Right ventricle myocardium superior (tissue), 1 donor: ENCODE data around the gene CNTNAP5. TPM values are rescaled to one million over a fixed set of nuclear protein-coding genes. Genes with fewer than 3 reads are reported as not detected.

Experiments used
- ATAC-seq: fragments of 200-7000 bp; cut with Tn5 transposase; one replicate; pipeline ENCODE4 v1.9.1; 2020; ENCODE audit warnings: mild to moderate bottlenecking; ENCODE audit not compliant: poor library complexity
- DNase-seq: peaks from one replicate; pipeline ENCODE4 v3.0.0-alpha.2; 2020
- intact Hi-C: fragments of 100-400 bp; cut with DNase I; formaldehyde crosslinking; loops from one replicate; pipeline ENCODE4 v1.11.2; 2022
- total RNA-seq: library from RNA; stranded (reverse); fragmentation: NEBNext Ultra II Directional; extraction: Animal tissue kit (Norgen Biotek cat#: 25700); gene quantifications from one replicate; pipeline ENCODE4 v1.2.1, GENCODE V29; 2021
- donor health status: DM: no; HTN: yes; CAD: no; lungs with severe emphysema.

The CNTNAP5 gene
- total RNA-seq, 1 donor from 2014 or later: not detected

DNA sequence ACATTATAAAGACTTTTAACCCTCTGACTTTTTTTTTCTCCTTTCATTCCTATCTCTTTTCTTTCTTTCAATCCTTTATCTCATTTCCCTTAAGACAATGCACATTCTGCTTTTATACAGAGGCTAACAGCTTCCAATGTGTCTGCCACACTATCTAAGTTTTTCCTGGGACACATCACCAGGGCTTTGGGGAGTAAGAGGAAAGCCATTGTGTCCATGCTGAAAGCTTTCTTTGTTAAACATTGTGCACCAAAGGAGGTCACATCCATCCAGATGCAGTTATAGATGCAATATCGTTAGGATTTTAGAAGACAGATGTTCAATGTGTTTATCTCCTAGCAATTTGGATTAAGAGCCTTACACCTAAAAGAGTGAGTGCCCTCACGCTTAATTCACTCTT, 534.1 kb downstream of the CNTNAP5 start:
- ATAC-seq (no peak), DNase-seq (no peak)
- intact Hi-C loops: no loop called here

- ATAC-seq: no peak
- intact Hi-C loops: no loop called here
Measured at GRCh38 chr2:124560592-124561112, 535.6 kb downstream of the CNTNAP5 start.

GRCh38 chr2:124561486-124561885, 536.4 kb downstream of the CNTNAP5 start:
- intact Hi-C loops: no loop called here
- no peak for DNase-seq
- ATAC-seq: no peak

More at GRCh38 chr2:124560592-124561112, 535.6 kb downstream of the CNTNAP5 start:
- DNase-seq: no peak

- no peak for ATAC-seq
- DNase-seq: no peak
Measured at GRCh38 chr2:124563426-124563825, 538.3 kb downstream of the CNTNAP5 start.

DNA sequence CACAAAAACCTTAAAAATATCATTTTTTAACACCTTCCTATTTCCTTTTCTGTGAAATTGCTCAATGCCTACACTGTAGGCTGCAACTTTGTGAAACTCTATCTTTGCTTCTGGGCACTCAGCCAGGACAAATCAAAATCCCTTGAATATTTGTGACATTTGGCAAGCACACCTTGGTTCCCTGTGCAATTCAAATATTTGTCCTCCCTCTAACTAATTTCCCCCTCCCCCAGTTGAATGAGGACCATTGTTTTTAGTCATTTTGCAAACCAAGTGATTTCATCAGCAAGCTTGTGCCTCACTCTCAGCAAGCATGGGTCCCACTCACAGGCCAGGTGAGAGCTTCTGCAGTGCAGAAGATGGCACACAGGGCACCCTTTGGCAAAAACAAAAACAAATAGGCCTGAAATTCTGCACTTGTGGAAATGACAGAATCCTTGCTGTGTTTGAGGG, 541.5 kb downstream of the CNTNAP5 start:
- ATAC-seq: no peak
- intact Hi-C loops: no loop called here
- DNase-seq: no peak

More at GRCh38 chr2:124563426-124563825, 538.3 kb downstream of the CNTNAP5 start:
- intact Hi-C loops: no loop called here

GRCh38 chr2:124570872-124571271, 545.8 kb downstream of the CNTNAP5 start:
- intact Hi-C loops: no loop called here
- no peak for ATAC-seq
- no peak for DNase-seq

DNA sequence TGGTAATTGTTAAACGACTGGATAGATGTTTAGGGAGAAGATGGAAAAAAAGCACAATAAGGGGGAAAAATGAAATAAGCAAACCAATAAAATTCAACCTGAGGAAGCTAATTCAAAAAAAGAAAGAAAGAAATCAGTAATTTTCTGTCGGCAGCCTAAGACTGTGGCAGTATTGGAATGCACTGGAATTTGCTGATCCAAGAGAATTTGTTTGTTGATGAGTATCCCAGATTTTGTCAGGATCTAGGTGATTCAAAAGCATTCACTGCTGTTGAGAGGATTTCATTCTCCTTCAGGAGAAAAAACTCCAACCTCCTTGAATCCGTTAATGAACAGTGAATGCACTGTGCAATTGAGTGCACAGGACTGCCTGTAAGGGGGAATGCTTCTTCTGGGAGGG, 546.7 kb downstream of the CNTNAP5 start:
- ATAC-seq (no peak), DNase-seq (no peak)
- intact Hi-C loops: no loop called here

DNA sequence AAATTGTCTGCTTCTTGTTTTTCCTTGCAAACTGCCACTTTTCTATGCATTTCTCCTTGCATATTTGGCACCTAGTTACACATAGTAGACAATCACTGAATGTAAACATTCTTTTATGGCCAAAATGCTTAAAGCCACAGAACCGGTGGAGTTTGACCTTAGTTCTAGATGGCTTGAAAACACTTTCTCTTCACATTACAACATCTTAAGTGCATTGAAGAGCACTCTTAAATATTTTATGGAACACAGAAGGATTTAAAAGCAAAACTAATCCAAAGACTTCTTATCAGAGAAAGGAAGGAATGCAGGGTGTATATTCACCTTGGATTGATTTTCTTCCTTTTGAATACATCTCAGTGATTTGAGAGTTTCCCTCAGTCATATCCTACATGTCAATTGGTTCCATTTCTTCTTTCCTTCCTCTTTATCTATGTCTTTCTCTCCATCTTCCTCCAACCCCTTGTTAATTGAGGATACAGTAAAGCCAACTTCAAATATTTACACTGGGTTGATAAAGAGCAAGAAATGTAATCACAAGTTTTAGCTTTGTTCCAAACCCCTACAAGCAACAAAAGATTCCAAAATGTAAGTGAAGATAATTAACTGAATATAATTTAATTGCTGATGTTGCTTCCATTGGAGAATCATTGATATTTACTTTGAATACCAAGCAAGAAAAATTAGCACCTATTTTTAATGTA, 548.0 kb downstream of the CNTNAP5 start:
- ATAC-seq: no peak
- no peak for DNase-seq
- intact Hi-C loops: no loop called here

DNA sequence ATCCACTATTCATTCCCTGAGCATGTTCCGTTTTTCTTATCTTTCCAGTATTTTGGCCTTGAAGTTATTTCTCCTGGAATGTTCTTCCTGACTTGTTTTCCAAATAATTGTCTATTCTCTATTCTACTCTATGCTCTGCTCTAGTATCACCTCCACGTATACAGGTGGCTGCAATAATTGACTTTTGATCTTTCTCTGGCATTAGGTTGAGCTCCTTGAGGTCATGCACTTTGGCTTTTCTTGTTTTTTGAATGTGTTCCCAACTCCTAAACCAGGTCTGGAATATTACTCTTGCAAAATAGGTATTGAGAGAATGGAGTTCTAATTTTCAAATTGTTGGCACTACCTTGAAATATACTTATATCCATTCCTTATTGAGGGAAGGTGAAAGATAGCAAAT, 550.4 kb downstream of the CNTNAP5 start:
- intact Hi-C loops: no loop called here
- ATAC-seq: no peak
- no peak for DNase-seq

DNA sequence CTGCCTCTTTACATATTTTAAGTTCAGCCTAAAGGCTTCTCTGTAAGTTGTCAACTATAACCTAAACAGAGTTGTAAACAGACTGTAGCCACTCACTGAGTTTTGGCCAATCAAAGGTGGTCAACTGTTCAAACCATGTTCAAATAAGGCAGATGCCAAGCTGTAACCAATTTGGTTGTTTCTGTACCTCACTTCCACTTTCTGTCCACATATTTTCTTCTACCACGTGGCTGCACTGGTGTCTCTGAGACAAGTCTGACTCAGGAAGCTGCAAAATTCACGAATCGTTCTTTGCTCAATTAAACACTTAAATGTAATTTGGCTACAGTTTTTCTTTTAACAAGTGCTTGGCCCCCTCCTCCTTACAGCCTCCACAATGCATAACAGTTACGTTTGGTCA, 555.2 kb downstream of the CNTNAP5 start:
- DNase-seq: no peak

DNA sequence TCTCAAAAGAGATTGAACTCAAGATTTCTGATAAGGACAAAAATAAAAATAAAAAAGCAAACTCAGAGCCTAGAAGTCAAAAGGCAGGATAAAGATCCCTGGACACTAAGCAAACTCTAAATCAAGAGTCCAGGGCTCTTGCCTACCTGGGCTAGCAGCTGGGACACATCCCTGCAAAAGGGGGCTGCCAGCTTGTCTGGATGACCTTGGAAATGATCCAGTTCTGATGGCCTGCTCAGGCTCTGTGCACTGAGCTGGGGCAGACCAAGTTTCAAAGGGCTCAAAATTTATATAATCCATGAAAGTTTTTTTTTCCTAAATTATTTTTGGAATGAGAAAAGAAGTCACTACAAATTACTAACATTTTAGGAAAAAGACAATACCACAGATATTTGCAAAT, 557.3 kb downstream of the CNTNAP5 start:
- ATAC-seq (no peak), DNase-seq (no peak)
- intact Hi-C loops: no loop called here

More for the DNA sequence above, 555.2 kb downstream of the CNTNAP5 start:
- ATAC-seq: no peak
- intact Hi-C loops: no loop called here

GRCh38 chr2:124584615-124585014, 559.5 kb downstream of the CNTNAP5 start:
- intact Hi-C loops: no loop called here
- ATAC-seq (no peak), DNase-seq (no peak)

- ATAC-seq (no peak), DNase-seq (no peak)
- intact Hi-C loops: no loop called here
Measured at GRCh38 chr2:124585277-124585676, 560.2 kb downstream of the CNTNAP5 start.

GRCh38 chr2:124586210-124586609, 561.1 kb downstream of the CNTNAP5 start:
- ATAC-seq (no peak), DNase-seq (no peak)
- intact Hi-C loops: no loop called here

- intact Hi-C loops: no loop called here
- ATAC-seq (no peak), DNase-seq (no peak)
Measured at GRCh38 chr2:124586835-124587234, 561.7 kb downstream of the CNTNAP5 start.

- intact Hi-C loops: no loop called here
- no peak for ATAC-seq
- DNase-seq: no peak
Measured at GRCh38 chr2:124589971-124590370, 564.9 kb downstream of the CNTNAP5 start.

DNA sequence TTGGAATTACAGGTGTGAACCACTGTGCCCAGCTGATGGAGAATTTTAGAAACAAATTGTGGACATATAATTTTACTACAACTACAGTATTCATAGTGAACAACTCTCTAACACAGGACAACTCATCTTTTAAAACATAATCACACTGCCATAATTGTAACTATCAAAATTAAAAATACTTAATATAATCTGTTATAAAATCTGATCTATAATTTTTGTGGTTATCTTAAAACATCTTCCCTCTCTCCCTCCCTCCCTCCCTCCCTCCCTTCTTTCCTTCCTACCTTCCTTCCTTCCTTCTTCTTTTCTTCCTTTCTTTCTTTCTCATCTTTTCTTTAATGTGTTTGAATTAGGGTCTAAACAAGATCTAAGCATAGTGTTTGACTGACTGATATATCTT, 577.7 kb downstream of the CNTNAP5 start:
- ATAC-seq (no peak), DNase-seq (no peak)
- intact Hi-C loops: no loop called here

DNA sequence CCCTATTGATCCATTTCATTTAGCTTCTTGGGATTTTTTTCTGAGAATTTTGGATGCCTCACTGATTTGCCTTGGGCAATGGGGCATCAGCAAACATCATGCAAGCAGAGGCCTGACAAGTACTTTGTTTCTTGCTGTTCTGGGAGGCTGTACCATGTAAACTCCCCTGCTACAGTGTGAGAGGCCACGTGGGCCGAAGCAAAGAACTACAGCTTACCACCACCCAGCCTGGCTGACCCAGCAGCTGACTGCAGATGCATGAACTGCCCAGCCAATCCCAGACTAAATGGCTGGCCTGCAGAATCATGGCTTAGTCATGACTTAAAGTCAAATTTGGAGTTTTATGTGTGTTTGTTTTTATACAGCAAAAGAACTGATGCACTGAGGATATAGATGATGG, 579.9 kb downstream of the CNTNAP5 start:
- ATAC-seq: no peak
- intact Hi-C loops: no loop called here
- DNase-seq: no peak

DNA sequence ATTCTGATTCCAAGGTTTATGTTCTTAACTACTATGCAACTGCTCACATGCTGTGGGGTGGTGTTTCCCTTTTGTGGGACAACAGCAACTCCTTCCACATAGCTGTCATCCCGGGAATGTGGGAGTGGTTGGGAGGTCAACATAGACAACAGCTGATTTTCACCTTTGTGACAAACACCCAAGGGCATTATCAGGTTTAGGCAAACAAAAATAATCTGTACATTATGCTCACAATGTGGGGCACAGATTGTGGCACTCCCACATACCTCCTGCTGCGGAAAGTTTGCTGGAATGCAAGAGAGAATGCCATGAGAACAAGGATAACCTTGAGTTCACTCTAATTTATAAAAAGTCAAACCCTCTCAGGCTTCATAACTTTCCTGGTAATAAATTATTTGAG, 582.6 kb downstream of the CNTNAP5 start:
- ATAC-seq (no peak), DNase-seq (no peak)
- intact Hi-C loops: no loop called here

DNA sequence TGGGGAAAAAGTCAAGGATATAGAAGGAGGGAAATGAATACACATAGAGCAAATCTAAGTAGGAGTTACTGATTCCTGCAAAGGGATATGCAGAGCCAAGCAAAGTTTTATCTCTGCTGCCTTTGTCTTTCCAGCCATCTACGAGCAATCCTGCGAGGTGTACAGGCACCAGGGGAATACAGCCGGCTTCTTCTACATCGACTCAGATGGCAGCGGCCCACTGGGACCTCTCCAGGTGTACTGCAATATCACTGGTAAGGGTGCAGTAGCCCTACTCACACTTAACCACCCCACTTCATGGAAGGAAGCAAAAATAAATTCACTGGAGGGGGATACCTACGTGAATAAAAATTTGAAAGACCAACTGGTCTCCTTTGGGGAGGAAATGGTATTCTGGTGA, 584.6 kb downstream of the CNTNAP5 start:
- DNase-seq (no peak), ATAC-seq (no peak)
- intact Hi-C loops: no loop called here

DNA sequence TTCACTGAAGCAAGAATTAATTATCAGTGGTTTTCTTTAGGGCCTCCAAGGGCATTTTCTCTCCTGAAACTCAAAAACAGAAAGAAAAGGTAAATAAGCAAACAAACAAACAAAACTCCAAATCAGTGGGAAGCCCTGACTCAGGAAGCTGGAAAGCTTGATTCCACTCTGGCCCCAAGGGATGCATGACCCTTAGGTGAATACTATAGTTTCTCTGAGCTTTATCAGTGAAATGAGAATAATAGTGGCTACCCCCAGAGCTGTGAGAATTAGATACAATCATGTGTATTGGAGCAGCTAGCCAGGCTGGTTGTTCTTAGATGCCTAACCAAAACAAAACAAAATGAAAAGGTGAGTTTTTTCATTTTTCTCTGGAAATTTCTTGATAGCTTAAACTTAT, 585.1 kb downstream of the CNTNAP5 start:
- intact Hi-C loops: no loop called here

More for the DNA sequence above, 585.1 kb downstream of the CNTNAP5 start:
- DNase-seq: no peak
- no peak for ATAC-seq
